ENCODE results near the gene ZDHHC12. TPM values are rescaled to one million over a fixed set of nuclear protein-coding genes. Genes with fewer than 3 reads are reported as not detected.

ZDHHC12 gene
- total RNA-seq, 1 donor from 2014 or later: 27.4 TPM

GRCh38 chr9:128728298-128728697 lies 4.4 kb upstream of the ZDHHC12 start:
- FAIRE-seq (no peak), DNase-seq (ENCODE audit: low read depth) (no peak)
- no peaks in the 10 kb centered on the region for H3K27me3 ChIP-seq (ENCODE audit: control insufficient read depth, insufficient read depth, low read length)
- H3K4me3 ChIP-seq (ENCODE audit: low read depth, low read length): no peak overlapping the region
- H3K36me3 ChIP-seq (ENCODE audit: control insufficient read depth, insufficient read depth, low read length): peaks cover 7% of the 10 kb centered on the region
- TF ChIP-seq, protein P1, sequence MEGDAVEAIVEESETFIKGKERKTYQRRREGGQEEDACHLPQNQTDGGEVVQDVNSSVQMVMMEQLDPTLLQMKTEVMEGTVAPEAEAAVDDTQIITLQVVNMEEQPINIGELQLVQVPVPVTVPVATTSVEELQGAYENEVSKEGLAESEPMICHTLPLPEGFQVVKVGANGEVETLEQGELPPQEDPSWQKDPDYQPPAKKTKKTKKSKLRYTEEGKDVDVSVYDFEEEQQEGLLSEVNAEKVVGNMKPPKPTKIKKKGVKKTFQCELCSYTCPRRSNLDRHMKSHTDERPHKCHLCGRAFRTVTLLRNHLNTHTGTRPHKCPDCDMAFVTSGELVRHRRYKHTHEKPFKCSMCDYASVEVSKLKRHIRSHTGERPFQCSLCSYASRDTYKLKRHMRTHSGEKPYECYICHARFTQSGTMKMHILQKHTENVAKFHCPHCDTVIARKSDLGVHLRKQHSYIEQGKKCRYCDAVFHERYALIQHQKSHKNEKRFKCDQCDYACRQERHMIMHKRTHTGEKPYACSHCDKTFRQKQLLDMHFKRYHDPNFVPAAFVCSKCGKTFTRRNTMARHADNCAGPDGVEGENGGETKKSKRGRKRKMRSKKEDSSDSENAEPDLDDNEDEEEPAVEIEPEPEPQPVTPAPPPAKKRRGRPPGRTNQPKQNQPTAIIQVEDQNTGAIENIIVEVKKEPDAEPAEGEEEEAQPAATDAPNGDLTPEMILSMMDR (IDR thresholded peaks at IDR 0.05; ENCODE audit: insufficient read depth, low read length, severe bottlenecking): no peak

DNA sequence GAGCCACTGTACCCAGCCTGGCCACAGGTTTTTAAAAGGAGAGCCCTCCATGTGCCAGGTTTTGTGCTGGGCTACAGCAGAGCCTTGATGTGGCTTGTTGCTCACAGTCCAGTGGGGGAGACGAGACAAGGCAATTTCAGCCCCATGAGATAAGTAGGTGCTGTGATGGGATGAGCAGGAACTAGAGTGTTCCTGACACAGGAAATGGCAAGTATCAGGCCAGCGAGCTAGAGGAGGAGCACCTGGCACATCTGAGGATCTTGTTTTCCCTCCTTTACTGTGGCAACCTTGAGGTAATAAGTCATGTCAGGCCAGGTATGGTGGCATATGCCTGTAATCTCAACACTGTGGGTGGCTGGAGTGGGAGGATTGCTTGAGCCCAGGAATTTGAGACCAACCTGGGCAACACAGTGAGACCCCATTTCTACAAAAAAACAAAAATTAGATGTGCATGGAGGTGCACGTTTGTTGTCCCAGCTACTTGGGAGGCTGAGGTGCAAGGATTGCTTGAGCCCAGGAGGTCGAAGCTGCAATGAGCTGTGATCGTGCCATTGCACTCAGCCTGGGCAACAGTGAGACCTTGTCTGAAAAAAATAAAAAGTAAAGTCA lies 3.8 kb upstream of the ZDHHC12 start:
- Histone ChIP-seq H3K4me3 (ENCODE audit: low read depth, low read length) (no peak overlapping the region), H3K36me3 (ENCODE audit: control insufficient read depth, insufficient read depth, low read length) (peaks cover 6% of the 10 kb centered on the region), H3K27me3 (ENCODE audit: control insufficient read depth, insufficient read depth, low read length) (no peaks in the 10 kb centered on the region)
- DNase-seq (ENCODE audit: low read depth): no peak
- no peak for FAIRE-seq
- TF ChIP-seq, protein P1 (IDR thresholded peaks at IDR 0.05; ENCODE audit: insufficient read depth, low read length, severe bottlenecking): no peak

DNA sequence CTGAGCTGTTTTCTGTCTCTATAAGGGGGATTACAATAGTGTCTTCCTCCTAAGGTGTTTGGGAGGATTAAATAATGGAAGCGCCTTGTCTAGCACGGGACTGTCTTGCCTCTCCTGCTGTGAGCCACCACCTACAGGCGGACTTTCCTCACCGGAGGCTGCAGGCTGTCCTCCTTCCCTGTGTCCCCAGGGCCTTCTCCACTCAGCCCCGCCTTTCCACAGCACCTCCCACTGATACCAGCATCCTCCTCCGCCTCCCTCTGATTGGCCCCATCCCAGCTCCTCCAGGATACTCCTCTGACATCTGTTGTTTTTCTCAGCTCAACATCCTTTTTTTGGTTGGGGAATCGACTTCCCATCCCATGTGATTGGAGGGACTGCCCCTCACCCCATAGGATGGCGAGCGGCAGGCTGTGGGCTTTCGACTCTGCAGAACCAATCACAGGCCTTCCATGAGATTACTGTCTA lies 851 bp upstream of the ZDHHC12 start:
- H3K27me3 ChIP-seq (ENCODE audit: control insufficient read depth, insufficient read depth, low read length): no peaks in the 10 kb centered on the region
- peak; percentile 46 for DNase-seq (ENCODE audit: low read depth)
- no peak for FAIRE-seq
- peaks cover 7% of the 10 kb centered on the region for H3K36me3 ChIP-seq (ENCODE audit: control insufficient read depth, insufficient read depth, low read length)
- peak overlapping the region; percentile 81 for H3K4me3 ChIP-seq (ENCODE audit: low read depth, low read length)
- TF ChIP-seq, protein P1 (IDR thresholded peaks at IDR 0.05; ENCODE audit: insufficient read depth, low read length, severe bottlenecking): no peak

GRCh38 chr9:128723352-128723865 lies 518 bp downstream of the ZDHHC12 start:
- Histone ChIP-seq H3K4me3 (ENCODE audit: low read depth, low read length) (peak overlapping the region; percentile 81), H3K27me3 (ENCODE audit: control insufficient read depth, insufficient read depth, low read length) (no peaks in the 10 kb centered on the region), H3K36me3 (ENCODE audit: control insufficient read depth, insufficient read depth, low read length) (peaks cover 6% of the 10 kb centered on the region)
- TF ChIP-seq, protein P1 (IDR thresholded peaks at IDR 0.05; ENCODE audit: insufficient read depth, low read length, severe bottlenecking): no peak
- FAIRE-seq (no peak), DNase-seq (ENCODE audit: low read depth) (no peak)

GRCh38 chr9:128722380-128723351 lies 1.3 kb downstream of the ZDHHC12 start:
- TF ChIP-seq, protein P1 (IDR thresholded peaks at IDR 0.05; ENCODE audit: insufficient read depth, low read length, severe bottlenecking): no peak
- Histone ChIP-seq H3K4me3 (ENCODE audit: low read depth, low read length) (no peak overlapping the region), H3K36me3 (ENCODE audit: control insufficient read depth, insufficient read depth, low read length) (peaks cover 6% of the 10 kb centered on the region), H3K27me3 (ENCODE audit: control insufficient read depth, insufficient read depth, low read length) (no peaks in the 10 kb centered on the region)
- DNase-seq (ENCODE audit: low read depth): no peak
- FAIRE-seq: no peak
